GM18511 (cell line): ENCODE measurements around the gene PSG4.
"Not testable (repeated sequence)": the region's sequence is repeated elsewhere in the genome, so short reads cannot be mapped to it uniquely, and the experiment has no call there.

ENCODE experiments used
- ATAC-seq: cut with Tn5 transposase; IDR thresholded peaks from one replicate; pipeline ENCODE4 v1.9.1; 2021; ENCODE audit warnings: mild to moderate bottlenecking, moderate library complexity; ENCODE audit not compliant: unreplicated experiment

Gene PSG4

GRCh38 chr19:43205471-43206105, at the start of gene PSG4:
Gene PSG4, minus strand, starts transcription at chr19:43205638. Its CDS starts 102 bp downstream, at chr19:43205536.
- not testable (repeated sequence) for ATAC-seq

GRCh38 chr19:43251428-43251827, 46.0 kb upstream of the PSG4 start:
- ATAC-seq, result not testable (repeated sequence)

GRCh38 chr19:43250296-43250695, 44.9 kb upstream of the PSG4 start:
- ATAC-seq, result not testable (repeated sequence)

GRCh38 chr19:43248635-43249002, 43.2 kb upstream of the PSG4 start:
- not testable (repeated sequence) for ATAC-seq

GRCh38 chr19:43247243-43247880, 41.9 kb upstream of the PSG4 start:
- not testable (repeated sequence) for ATAC-seq

GRCh38 chr19:43245848-43246247, 40.4 kb upstream of the PSG4 start:
- not testable (repeated sequence) for ATAC-seq

GRCh38 chr19:43242211-43242610, 36.8 kb upstream of the PSG4 start:
- not testable (repeated sequence) for ATAC-seq

- ATAC-seq, result not testable (repeated sequence)
Measured at GRCh38 chr19:43238213-43238612, 32.8 kb upstream of the PSG4 start.

- ATAC-seq, result not testable (repeated sequence)
Measured at GRCh38 chr19:43235686-43236085, 30.2 kb upstream of the PSG4 start.

GRCh38 chr19:43229315-43229714, 23.9 kb upstream of the PSG4 start:
- no peak for ATAC-seq

- not testable (repeated sequence) for ATAC-seq
Measured at GRCh38 chr19:43228730-43229129, 23.3 kb upstream of the PSG4 start.

GRCh38 chr19:43226986-43227385, 21.5 kb upstream of the PSG4 start:
- ATAC-seq, result not testable (repeated sequence)

- ATAC-seq, result no peak
Measured at GRCh38 chr19:43224855-43225253, 19.4 kb upstream of the PSG4 start.

- not testable (repeated sequence) for ATAC-seq
Measured at GRCh38 chr19:43224201-43224854, 18.9 kb upstream of the PSG4 start.

GRCh38 chr19:43221891-43222290, 16.5 kb upstream of the PSG4 start:
- not testable (repeated sequence) for ATAC-seq

- not testable (repeated sequence) for ATAC-seq
Measured at GRCh38 chr19:43219136-43219535, 13.7 kb upstream of the PSG4 start.

GRCh38 chr19:43215881-43216280, 10.4 kb upstream of the PSG4 start:
- ATAC-seq, result not testable (repeated sequence)

- ATAC-seq, result no peak
Measured at GRCh38 chr19:43207991-43208390, 2.6 kb upstream of the PSG4 start.

GRCh38 chr19:43207174-43207573, 1.7 kb upstream of the PSG4 start:
- ATAC-seq, result not testable (repeated sequence)

- ATAC-seq, result not testable (repeated sequence)
Measured at GRCh38 chr19:43203611-43204010, 1.8 kb downstream of the PSG4 start.

GRCh38 chr19:43201891-43202290, 3.5 kb downstream of the PSG4 start:
- not testable (repeated sequence) for ATAC-seq

GRCh38 chr19:43201337-43201801, 4.1 kb downstream of the PSG4 start:
- not testable (repeated sequence) for ATAC-seq
